GM12873 (cell line): ENCODE measurements around the gene ABCA2.

ENCODE experiments used
- TF ChIP-seq, protein P1 (sequence below): IDR thresholded peaks from 2 replicates; pipeline ENCODE4 v1.5.1; 2012; ENCODE audit warnings: low read depth, mild to moderate bottlenecking, moderate library complexity, low read length, control low read depth; ENCODE audit not compliant: insufficient read depth; ENCODE audit errors: missing control alignments

The ABCA2 gene

DNA sequence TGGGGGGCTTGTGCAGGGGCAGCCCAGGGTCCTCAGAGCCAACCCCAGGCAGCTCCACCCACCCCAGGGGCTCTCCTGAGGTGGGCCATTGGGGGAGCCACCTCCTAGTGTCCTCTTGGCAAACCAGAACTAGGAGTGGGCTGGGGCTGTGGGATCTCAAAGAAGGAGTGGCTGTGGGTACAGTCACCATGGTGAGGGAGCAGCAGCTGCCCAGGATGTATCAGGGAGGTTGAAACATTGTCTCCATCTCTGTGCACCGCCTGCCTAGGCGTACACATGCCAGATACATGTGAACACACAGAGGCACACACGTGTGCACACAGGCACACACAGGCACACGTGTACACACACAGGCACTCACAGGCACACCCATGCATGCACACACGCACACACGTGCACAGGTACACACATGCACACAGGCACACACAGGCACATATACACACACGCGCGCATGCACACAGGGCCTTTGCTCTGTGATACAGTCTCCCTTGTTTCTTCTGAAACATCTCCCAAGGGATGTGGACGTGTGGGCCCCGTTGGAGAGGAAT lies 65.3 kb downstream of the ABCA2 start:
- TF ChIP-seq, protein P1, sequence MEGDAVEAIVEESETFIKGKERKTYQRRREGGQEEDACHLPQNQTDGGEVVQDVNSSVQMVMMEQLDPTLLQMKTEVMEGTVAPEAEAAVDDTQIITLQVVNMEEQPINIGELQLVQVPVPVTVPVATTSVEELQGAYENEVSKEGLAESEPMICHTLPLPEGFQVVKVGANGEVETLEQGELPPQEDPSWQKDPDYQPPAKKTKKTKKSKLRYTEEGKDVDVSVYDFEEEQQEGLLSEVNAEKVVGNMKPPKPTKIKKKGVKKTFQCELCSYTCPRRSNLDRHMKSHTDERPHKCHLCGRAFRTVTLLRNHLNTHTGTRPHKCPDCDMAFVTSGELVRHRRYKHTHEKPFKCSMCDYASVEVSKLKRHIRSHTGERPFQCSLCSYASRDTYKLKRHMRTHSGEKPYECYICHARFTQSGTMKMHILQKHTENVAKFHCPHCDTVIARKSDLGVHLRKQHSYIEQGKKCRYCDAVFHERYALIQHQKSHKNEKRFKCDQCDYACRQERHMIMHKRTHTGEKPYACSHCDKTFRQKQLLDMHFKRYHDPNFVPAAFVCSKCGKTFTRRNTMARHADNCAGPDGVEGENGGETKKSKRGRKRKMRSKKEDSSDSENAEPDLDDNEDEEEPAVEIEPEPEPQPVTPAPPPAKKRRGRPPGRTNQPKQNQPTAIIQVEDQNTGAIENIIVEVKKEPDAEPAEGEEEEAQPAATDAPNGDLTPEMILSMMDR: no peak

DNA sequence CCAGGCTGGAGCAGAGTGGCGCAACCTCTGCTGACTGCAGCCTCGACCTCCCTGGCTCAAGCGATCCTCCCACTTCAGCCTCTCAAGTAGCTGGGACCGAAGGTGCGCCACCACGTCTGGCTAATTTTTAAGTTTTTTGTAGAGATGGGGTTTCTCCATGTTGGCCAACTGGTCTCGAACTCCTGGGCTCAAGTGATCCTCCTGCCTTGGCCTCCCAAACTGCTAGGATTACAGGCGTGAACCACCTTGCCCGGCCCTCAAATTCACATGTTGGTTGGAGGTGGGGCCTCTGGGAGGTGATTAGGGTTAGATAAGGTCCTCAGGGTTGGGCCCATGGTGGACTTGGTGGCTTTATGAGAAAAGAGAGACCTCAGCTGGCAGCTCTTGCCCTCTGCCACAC lies 65.9 kb downstream of the ABCA2 start:
- TF ChIP-seq, protein P1: no peak

DNA sequence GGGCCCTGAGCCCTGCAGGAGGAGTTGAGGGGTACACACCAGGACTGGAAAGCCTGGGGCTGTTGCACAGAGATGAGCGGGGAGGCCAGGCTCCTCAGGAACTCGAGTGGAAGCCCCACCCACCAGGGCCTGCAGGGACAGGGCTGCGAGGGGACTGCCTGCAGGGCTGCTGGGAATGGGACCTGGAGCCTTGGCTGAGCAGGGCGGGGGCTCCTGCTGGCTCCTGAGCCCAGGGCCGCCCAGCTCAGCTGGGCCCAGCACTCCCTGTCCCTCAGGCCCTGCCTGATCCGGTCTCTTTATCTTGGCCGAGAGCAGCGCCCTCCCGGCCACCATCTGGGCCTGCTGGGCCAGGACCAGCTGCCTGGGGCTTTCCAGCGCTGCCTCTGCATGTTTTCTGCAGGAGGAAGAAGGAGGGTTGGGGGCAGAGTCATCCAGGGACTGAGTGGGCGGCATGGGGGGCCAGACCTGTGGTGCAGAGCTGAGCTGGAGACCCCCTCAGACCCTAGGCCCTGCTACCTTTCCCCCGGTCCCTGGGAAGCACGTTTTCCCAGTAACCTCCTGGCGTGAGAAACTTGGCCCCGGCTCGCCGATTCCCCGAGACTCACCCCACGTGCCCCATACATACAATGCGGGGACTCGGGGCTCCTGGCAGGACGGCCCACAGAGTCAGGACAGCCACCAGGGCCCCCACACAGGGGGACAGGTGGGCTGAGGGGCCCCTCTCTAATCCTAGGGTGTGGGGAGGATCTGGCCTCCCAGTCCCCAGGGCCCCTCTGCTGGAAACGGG lies 66.6 kb downstream of the ABCA2 start:
- TF ChIP-seq, protein P1: no peak

- TF ChIP-seq, protein P1: no peak
Observed at GRCh38 chr9:136960938-136961275, 67.1 kb downstream of the ABCA2 start.

DNA sequence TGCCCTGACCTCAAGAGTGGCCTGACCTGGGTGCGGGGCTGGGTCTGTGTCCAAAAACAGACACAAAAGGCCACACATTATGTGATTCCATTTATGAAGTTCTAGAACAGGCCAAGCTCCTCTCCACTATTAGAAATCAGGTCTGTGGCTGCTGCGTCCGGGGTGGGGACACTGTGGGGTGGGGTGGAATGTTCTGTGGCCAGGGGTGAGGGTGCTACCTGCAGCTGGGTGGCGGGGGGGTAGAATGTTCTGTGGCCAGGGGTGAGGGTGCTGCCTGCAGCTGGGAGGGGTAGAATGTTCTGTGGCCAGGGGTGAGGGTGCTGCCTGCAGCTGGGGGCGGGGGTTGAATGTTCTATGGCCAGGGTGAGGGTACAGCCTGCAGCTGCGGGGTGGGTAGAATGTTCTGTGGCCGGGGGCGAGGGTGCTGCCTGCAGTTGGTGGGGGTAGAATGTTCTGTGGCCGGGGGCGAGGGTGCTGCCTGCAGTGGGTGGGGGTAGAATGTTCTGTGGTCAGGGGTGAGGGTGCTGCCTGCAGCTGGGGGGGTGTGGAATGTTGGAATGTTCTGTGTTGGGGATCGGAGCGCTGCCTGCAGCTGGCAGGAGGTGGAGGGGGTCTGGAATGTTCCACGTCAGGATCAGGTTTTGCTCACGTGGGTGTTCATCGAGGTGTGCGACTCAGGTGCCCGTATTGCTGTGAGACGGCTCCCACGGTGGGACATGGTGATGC lies 67.7 kb downstream of the ABCA2 start:
- TF ChIP-seq, protein P1: no peak

GRCh38 chr9:136958898-136959850 lies 68.9 kb downstream of the ABCA2 start:
- TF ChIP-seq, protein P1: no peak

DNA sequence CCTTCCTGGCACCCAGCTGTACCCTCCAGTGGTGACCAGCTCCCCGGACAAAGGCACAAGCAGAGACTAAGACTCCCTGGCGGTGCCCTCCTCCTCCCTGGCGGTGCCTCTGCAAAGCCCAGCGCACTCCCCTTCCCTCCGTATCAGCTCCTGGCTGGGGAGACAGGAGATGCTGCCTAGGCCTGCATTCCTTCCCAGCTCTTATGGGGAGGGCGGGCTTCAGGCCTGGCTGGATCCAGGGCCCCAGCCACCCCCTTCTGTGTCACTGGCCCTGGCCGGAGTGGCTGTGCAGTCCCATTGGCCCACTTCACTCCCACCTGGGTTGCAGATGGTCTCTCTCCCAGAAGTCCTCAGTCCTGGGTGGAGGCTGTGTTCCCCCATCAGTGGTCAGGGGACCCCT lies 69.6 kb downstream of the ABCA2 start:
- TF ChIP-seq, protein P1: no peak
